ENCODE data around the gene AFF2.

The AFF2 gene

DNA sequence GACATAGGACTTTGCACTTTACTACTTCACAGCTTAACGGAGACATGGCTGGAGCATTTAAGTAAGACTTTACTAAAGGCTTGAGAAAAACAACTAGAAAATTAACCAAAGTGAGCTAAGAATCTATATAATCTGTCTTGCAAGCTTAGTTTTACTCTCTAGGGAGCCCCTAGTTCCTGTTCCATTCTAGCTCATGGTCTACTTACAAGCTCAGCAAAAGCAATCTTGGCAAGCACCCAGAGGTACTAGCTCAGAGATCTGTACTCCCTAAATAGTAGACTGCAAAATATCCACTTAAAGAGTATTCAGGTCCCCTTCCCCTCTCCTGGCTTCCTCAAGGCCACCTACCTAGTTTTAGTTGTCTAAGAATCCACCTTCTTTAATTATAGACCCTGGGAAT lies 535.7 kb downstream of the AFF2 start:
- DNase-seq: no peak

DNA sequence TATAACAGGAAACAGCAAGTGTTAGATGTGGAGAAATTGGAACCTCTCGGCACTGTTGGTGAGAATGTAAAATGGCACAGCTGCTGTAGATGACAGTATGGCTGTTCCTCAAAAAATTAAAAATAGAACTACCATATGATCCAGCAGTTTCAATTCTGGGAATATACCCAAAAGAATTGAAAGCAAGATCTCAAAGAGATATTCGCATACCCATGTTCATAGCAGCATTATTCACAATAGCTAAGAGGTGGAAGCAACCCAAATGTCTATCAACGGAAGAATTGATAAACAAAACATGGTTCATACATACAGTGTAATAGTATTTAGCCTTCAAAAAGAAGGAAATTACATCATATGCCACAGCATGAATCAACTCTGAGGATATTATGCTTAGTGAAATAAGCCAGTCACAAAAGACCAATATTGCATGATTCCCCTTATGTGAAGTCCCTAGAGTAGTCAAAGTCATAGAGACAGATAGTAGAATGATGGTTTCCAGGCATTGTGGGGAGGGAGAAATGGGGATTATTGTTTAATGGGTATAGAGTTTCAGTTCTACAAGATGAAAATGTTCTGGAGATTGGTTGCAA lies 537.0 kb downstream of the AFF2 start:
- no peak for DNase-seq

GRCh38 chrX:149039057-149039456 lies 538.6 kb downstream of the AFF2 start:
- no peak for DNase-seq

GRCh38 chrX:149040873-149041535 lies 540.6 kb downstream of the AFF2 start:
- DNase-seq: no peak

- DNase-seq: no peak
These were observed 543.0 kb downstream of the AFF2 start for GRCh38 chrX:149043401-149043800.

- DNase-seq: no peak
These were observed 544.1 kb downstream of the AFF2 start for GRCh38 chrX:149044471-149044870.

DNA sequence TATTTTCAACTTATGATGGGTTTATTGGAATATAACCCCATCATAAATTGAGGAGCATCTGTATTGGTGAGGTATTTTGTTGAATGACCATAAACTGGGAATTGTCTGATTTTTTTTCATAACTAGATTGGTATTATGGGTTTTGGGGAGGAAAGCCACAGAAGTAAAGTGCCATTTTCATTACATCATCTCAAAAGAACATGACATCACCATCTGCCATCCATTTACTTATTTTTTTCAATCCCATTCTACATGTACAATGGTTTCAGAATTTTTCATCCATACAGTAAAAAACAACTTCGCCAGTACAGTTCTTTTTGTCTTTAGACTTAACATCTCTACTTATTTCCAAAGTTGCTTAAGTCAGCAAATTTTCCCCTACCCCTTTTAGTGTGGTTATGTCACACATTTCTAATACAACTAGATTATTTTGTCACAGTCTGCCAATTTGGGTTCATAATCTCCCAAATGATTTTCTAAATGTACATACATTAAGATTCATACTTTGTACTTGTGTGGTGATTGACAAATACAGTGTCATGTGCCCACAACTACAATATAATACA lies 545.3 kb downstream of the AFF2 start:
- no peak for DNase-seq
